ENCODE measurements around the gene CDR2.

- TF ChIP-seq CTCF (IDR thresholded peaks at IDR 0.05) (no peak), EP300 (IDR thresholded peaks at IDR 0.05) (no peak)
These were observed 32.3 kb downstream of the CDR2 start for GRCh38 chr16:22342082-22342481.

All from ovary (tissue), 3 donors.